ENCODE data around the gene CPAMD8.

Gene CPAMD8

GRCh38 chr19:16955161-16955560, 71.4 kb downstream of the CPAMD8 start:
- TF ChIP-seq CTCF (IDR thresholded peaks at IDR 0.05): no peak
- no peak overlapping the region for H3K4me3 ChIP-seq (ENCODE audit: low read depth, low read length)
- H3K9ac ChIP-seq: no peak overlapping the region
- no peaks in the 10 kb centered on the region for H3K36me3 ChIP-seq (ENCODE audit: control insufficient read depth, insufficient read depth, low read length)
- H3K79me2 ChIP-seq: no peaks in the 10 kb centered on the region
- no peaks in the 10 kb centered on the region for H3K9me3 ChIP-seq (ENCODE audit: control insufficient read depth, low read length)
- peaks cover 15% of the 10 kb centered on the region for H3K4me1 ChIP-seq
- H3K27me3 ChIP-seq (ENCODE audit: control insufficient read depth, insufficient read depth, low read length): no peaks in the 10 kb centered on the region
- H3K27ac ChIP-seq: no peak overlapping the region
- H2AFZ ChIP-seq: no peak overlapping the region
- H3K4me2 ChIP-seq (ENCODE audit: low read length): no peak overlapping the region

GRCh38 chr19:16952046-16952445, 74.6 kb downstream of the CPAMD8 start:
- Histone ChIP-seq H3K27ac (no peak overlapping the region), H3K9ac (no peak overlapping the region), H2AFZ (no peak overlapping the region), H3K36me3 (ENCODE audit: control insufficient read depth, insufficient read depth, low read length) (no peaks in the 10 kb centered on the region), H3K27me3 (ENCODE audit: control insufficient read depth, insufficient read depth, low read length) (no peaks in the 10 kb centered on the region), H3K4me3 (ENCODE audit: low read depth, low read length) (no peak overlapping the region), H3K79me2 (no peaks in the 10 kb centered on the region), H3K4me2 (ENCODE audit: low read length) (no peak overlapping the region), H3K4me1 (peaks cover 11% of the 10 kb centered on the region), H3K9me3 (ENCODE audit: control insufficient read depth, low read length) (no peaks in the 10 kb centered on the region)
- no peak for TF ChIP-seq CTCF (IDR thresholded peaks at IDR 0.05)

- Histone ChIP-seq H3K9ac (no peak overlapping the region), H3K27me3 (ENCODE audit: control insufficient read depth, insufficient read depth, low read length) (no peaks in the 10 kb centered on the region), H2AFZ (no peak overlapping the region), H3K4me1 (peaks cover 6% of the 10 kb centered on the region), H3K27ac (no peak overlapping the region), H3K9me3 (ENCODE audit: control insufficient read depth, low read length) (no peaks in the 10 kb centered on the region), H3K4me3 (ENCODE audit: low read depth, low read length) (no peak overlapping the region), H3K4me2 (ENCODE audit: low read length) (no peak overlapping the region), H3K79me2 (no peaks in the 10 kb centered on the region), H3K36me3 (ENCODE audit: control insufficient read depth, insufficient read depth, low read length) (no peaks in the 10 kb centered on the region)
- no peak for TF ChIP-seq CTCF (IDR thresholded peaks at IDR 0.05)
These were observed 75.1 kb downstream of the CPAMD8 start for GRCh38 chr19:16951529-16951928.

- H3K9ac ChIP-seq: no peak overlapping the region
- H3K36me3 ChIP-seq (ENCODE audit: control insufficient read depth, insufficient read depth, low read length): no peaks in the 10 kb centered on the region
- no peaks in the 10 kb centered on the region for H3K27me3 ChIP-seq (ENCODE audit: control insufficient read depth, insufficient read depth, low read length)
- no peaks in the 10 kb centered on the region for H3K4me1 ChIP-seq
- H2AFZ ChIP-seq: no peak overlapping the region
- H3K27ac ChIP-seq: no peak overlapping the region
- no peak overlapping the region for H3K4me3 ChIP-seq (ENCODE audit: low read depth, low read length)
- no peaks in the 10 kb centered on the region for H3K9me3 ChIP-seq (ENCODE audit: control insufficient read depth, low read length)
- no peak overlapping the region for H3K4me2 ChIP-seq (ENCODE audit: low read length)
- no peak for TF ChIP-seq CTCF (IDR thresholded peaks at IDR 0.05)
- no peaks in the 10 kb centered on the region for H3K79me2 ChIP-seq
These were observed 77.0 kb downstream of the CPAMD8 start for GRCh38 chr19:16949496-16950023.

Data from parathyroid adenoma (tissue), 2 donors.